ENCODE data around the gene IGFLR1. TPM values are rescaled to one million over a fixed set of nuclear protein-coding genes. Genes with fewer than 3 reads are reported as not detected.

Gene IGFLR1
- total RNA-seq, 2 experiments from 2014 or later = 63.0 to 63.4 TPM

GRCh38 chr19:35783469-35784434 is 41.5 kb upstream of the IGFLR1 start:
- H3K9me3 Mint-ChIP-seq = no peaks in the 10 kb centered on the region
- H3K27me3 Mint-ChIP-seq = no peaks in the 10 kb centered on the region
- no peak overlapping the region for H3K4me3 Mint-ChIP-seq
- POLR2A ChIA-PET = no interaction called here
- peaks cover 9% of the 10 kb centered on the region for H3K36me3 Mint-ChIP-seq
- DNase-seq (no peak), ATAC-seq (ENCODE audit: low read depth) (no peak)
- H3K27ac Mint-ChIP-seq = no peak overlapping the region
- peaks cover 8% of the 10 kb centered on the region for H3K4me1 Mint-ChIP-seq

- no peak for DNase-seq
- ATAC-seq (ENCODE audit: low read depth) = no peak
- Mint-ChIP-seq H3K4me1 (peaks cover 8% of the 10 kb centered on the region), H3K36me3 (peaks cover 10% of the 10 kb centered on the region), H3K4me3 (no peak overlapping the region), H3K27ac (no peak overlapping the region), H3K27me3 (no peaks in the 10 kb centered on the region), H3K9me3 (no peaks in the 10 kb centered on the region)
- POLR2A ChIA-PET = no interaction called here
These were observed 40.3 kb upstream of the IGFLR1 start for GRCh38 chr19:35782589-35782988.

GRCh38 chr19:35781650-35782049 is 39.4 kb upstream of the IGFLR1 start:
- Mint-ChIP-seq H3K27me3 (no peaks in the 10 kb centered on the region), H3K27ac (no peak overlapping the region), H3K9me3 (no peaks in the 10 kb centered on the region), H3K4me1 (peaks cover 13% of the 10 kb centered on the region), H3K4me3 (no peak overlapping the region), H3K36me3 (peaks cover 10% of the 10 kb centered on the region)
- POLR2A ChIA-PET = no interaction called here
- DNase-seq (no peak), ATAC-seq (ENCODE audit: low read depth) (no peak)

GRCh38 chr19:35780717-35781116 is 38.5 kb upstream of the IGFLR1 start:
- Mint-ChIP-seq H3K9me3 (no peaks in the 10 kb centered on the region), H3K4me1 (peaks cover 20% of the 10 kb centered on the region), H3K36me3 (peaks cover 10% of the 10 kb centered on the region), H3K4me3 (no peak overlapping the region), H3K27me3 (no peaks in the 10 kb centered on the region), H3K27ac (no peak overlapping the region)
- DNase-seq = no peak
- no peak for ATAC-seq (ENCODE audit: low read depth)
- POLR2A ChIA-PET = no interaction called here

- peaks cover 22% of the 10 kb centered on the region for H3K4me1 Mint-ChIP-seq
- H3K9me3 Mint-ChIP-seq = no peaks in the 10 kb centered on the region
- no peak overlapping the region for H3K4me3 Mint-ChIP-seq
- no peak overlapping the region for H3K27ac Mint-ChIP-seq
- DNase-seq (no peak), ATAC-seq (ENCODE audit: low read depth) (no peak)
- peaks cover 10% of the 10 kb centered on the region for H3K36me3 Mint-ChIP-seq
- POLR2A ChIA-PET = no interaction called here
- H3K27me3 Mint-ChIP-seq = no peaks in the 10 kb centered on the region
These were observed 37.8 kb upstream of the IGFLR1 start for GRCh38 chr19:35780058-35780457.

- Mint-ChIP-seq H3K4me1 (peaks cover 28% of the 10 kb centered on the region), H3K4me3 (no peak overlapping the region), H3K27me3 (no peaks in the 10 kb centered on the region), H3K9me3 (no peaks in the 10 kb centered on the region), H3K27ac (no peak overlapping the region), H3K36me3 (peaks cover 10% of the 10 kb centered on the region)
- no peak for DNase-seq
- ATAC-seq (ENCODE audit: low read depth) = no peak
- POLR2A ChIA-PET = no interaction called here
These were observed 36.8 kb upstream of the IGFLR1 start for GRCh38 chr19:35779033-35779432.

- POLR2A ChIA-PET = no interaction called here
- Mint-ChIP-seq H3K27ac (no peak overlapping the region), H3K9me3 (no peaks in the 10 kb centered on the region), H3K27me3 (no peaks in the 10 kb centered on the region), H3K4me1 (peaks cover 23% of the 10 kb centered on the region), H3K36me3 (peaks cover 7% of the 10 kb centered on the region), H3K4me3 (no peak overlapping the region)
- ATAC-seq (ENCODE audit: low read depth) (no peak), DNase-seq (no peak)
These were observed 35.7 kb upstream of the IGFLR1 start for GRCh38 chr19:35777961-35778360.

GRCh38 chr19:35777086-35777841 is 35.0 kb upstream of the IGFLR1 start:
- Mint-ChIP-seq H3K27ac (peak overlapping the region; percentile 2), H3K4me3 (peak overlapping the region; percentile 95), H3K9me3 (no peaks in the 10 kb centered on the region), H3K27me3 (no peaks in the 10 kb centered on the region), H3K36me3 (peaks cover 5% of the 10 kb centered on the region), H3K4me1 (peaks cover 22% of the 10 kb centered on the region)
- POLR2A ChIA-PET = interaction anchor here (0.8 kb wide), 1 partner anchor 9 kb away, joined by 3 read pairs; no protein-coding TSS in a partner anchor
- ATAC-seq (ENCODE audit: low read depth) (no peak), DNase-seq (no peak)

GRCh38 chr19:35776102-35776788 is 34.0 kb upstream of the IGFLR1 start:
- Mint-ChIP-seq H3K27ac (peak overlapping the region; percentile 88), H3K27me3 (no peaks in the 10 kb centered on the region), H3K9me3 (no peaks in the 10 kb centered on the region), H3K4me3 (peak overlapping the region; percentile 95), H3K36me3 (peaks cover 4% of the 10 kb centered on the region), H3K4me1 (peaks cover 22% of the 10 kb centered on the region)
- ATAC-seq (ENCODE audit: low read depth) (no peak), DNase-seq (no peak)
- POLR2A ChIA-PET = interaction anchor here (0.8 to 1.2 kb wide), 2 partner anchors 10 to 277 kb away, joined by 3 read pairs; partner anchors contain the start of gene THAP8

GRCh38 chr19:35775298-35776101 is 33.2 kb upstream of the IGFLR1 start, which contains the start of gene ARHGAP33:
TSS of gene ARHGAP33 (plus strand) at chr19:35775564. CDS start at chr19:35775659, 95 bp downstream.
- Mint-ChIP-seq H3K4me3 (peak within 1 kb of the TSS; percentile 95), H3K4me1 (peaks cover 22% of the 10 kb centered on the region), H3K9me3 (no peaks in the 10 kb centered on the region), H3K27me3 (no peaks in the 10 kb centered on the region), H3K27ac (peak within 1 kb of the TSS; percentile 88), H3K36me3 (peaks cover 1% of the 10 kb centered on the region)
- POLR2A ChIA-PET = interaction anchor here (0.7 to 1.2 kb wide), 2 partner anchors 13 to 278 kb away, joined by 3 read pairs; partner anchors contain the start of gene THAP8
- ATAC-seq (ENCODE audit: low read depth) (peak; percentile 92), DNase-seq (peak; percentile 99)

- H3K9me3 Mint-ChIP-seq = no peaks in the 10 kb centered on the region
- POLR2A ChIA-PET = interaction anchor here (0.7 kb wide), 2 partner anchors 13 to 502 kb away, joined by 3 to 4 read pairs; no protein-coding TSS in a partner anchor
- H3K27me3 Mint-ChIP-seq = no peaks in the 10 kb centered on the region
- ATAC-seq (ENCODE audit: low read depth) = no peak
- no peak for DNase-seq
- H3K27ac Mint-ChIP-seq = no peak overlapping the region
- H3K4me1 Mint-ChIP-seq = peaks cover 22% of the 10 kb centered on the region
- H3K4me3 Mint-ChIP-seq = peak overlapping the region; percentile 74
- peaks cover 1% of the 10 kb centered on the region for H3K36me3 Mint-ChIP-seq
These were observed 32.7 kb upstream of the IGFLR1 start for GRCh38 chr19:35775046-35775297.

GRCh38 chr19:35774274-35775045 is 32.2 kb upstream of the IGFLR1 start:
- POLR2A ChIA-PET = interaction anchor here (0.7 to 1.2 kb wide), 4 partner anchors 12 to 502 kb away, joined by 3 to 4 read pairs (median 4); no protein-coding TSS in a partner anchor
- ATAC-seq (ENCODE audit: low read depth) (no peak), DNase-seq (no peak)
- H3K9me3 Mint-ChIP-seq = no peaks in the 10 kb centered on the region
- peaks cover 22% of the 10 kb centered on the region for H3K4me1 Mint-ChIP-seq
- no peak overlapping the region for H3K27ac Mint-ChIP-seq
- H3K27me3 Mint-ChIP-seq = no peaks in the 10 kb centered on the region
- peak overlapping the region; percentile 74 for H3K4me3 Mint-ChIP-seq
- H3K36me3 Mint-ChIP-seq = peaks cover 1% of the 10 kb centered on the region

Measured in activated naive CD8-positive, alpha-beta T cell treated with anti-CD3 and anti-CD28 coated beads, Interleukin-2, amount 10 ng/mL, durations not matched to agents 7 days and 5 days (primary cell).